ENCODE measurements around the gene TMEM239.

- TF ChIP-seq CTCF (IDR thresholded peaks at IDR 0.05) (no peak), POLR2A (IDR thresholded peaks at IDR 0.05) (no peak), POLR2AphosphoS5 (IDR thresholded peaks at IDR 0.05) (no peak)
Measured at GRCh38 chr20:2800521-2801285, 15.5 kb upstream of the TMEM239 start, which contains the start of gene CPXM1.

Measured in breast epithelium (tissue), 3 donors.